HEK293 (cell line): ENCODE measurements around the gene GNAS.

Experiments used
- CTCF ChIP-seq: fragments of 450-650 bp; formaldehyde crosslinking; IDR thresholded peaks from 2 replicates; pipeline ENCODE4 v1.5.1; 2016; ENCODE audit warnings: missing biosample characterization, missing genetic modification characterization
- KLF9 ChIP-seq: fragments of 450-650 bp; formaldehyde crosslinking; IDR thresholded peaks from 2 replicates; pipeline ENCODE4 v1.5.1; 2016; ENCODE audit warnings: missing biosample characterization, missing genetic modification characterization, low read depth
- TCF7L2 ChIP-seq: IDR thresholded peaks from 2 replicates; pipeline ENCODE4 v1.6.1; 2011; ENCODE audit warnings: low read depth, mild to moderate bottlenecking, inconsistent platforms, low read length, moderate library complexity, borderline replicate concordance
- ZNF175 ChIP-seq: fragments of 450-650 bp; formaldehyde crosslinking; IDR thresholded peaks from 2 replicates; pipeline ENCODE4 v1.5.1; 2016; ENCODE audit warnings: missing biosample characterization, missing genetic modification characterization
- ZNF202 ChIP-seq: fragments of 450-650 bp; formaldehyde crosslinking; IDR thresholded peaks from 2 replicates; pipeline ENCODE4 v1.5.1; 2016; ENCODE audit warnings: missing biosample characterization, missing genetic modification characterization, borderline replicate concordance
- ZNF214 ChIP-seq: fragments of 450-650 bp; formaldehyde crosslinking; IDR thresholded peaks from 2 replicates; pipeline ENCODE4 v1.5.1; 2017; ENCODE audit warnings: missing biosample characterization, mild to moderate bottlenecking, missing genetic modification characterization, borderline replicate concordance
- ZNF24 ChIP-seq: fragments of 450-650 bp; formaldehyde crosslinking; IDR thresholded peaks from 2 replicates; pipeline ENCODE4 v1.5.1; 2016; ENCODE audit warnings: missing biosample characterization, missing genetic modification characterization
- ZNF274 ChIP-seq, 2 experiments: fragments of 200-500 bp in 1 of 2; fragments of 450-650 bp in 1 of 2; sonication (Bioruptor generic) in 1 of 2; formaldehyde crosslinking in 1 of 2; IDR thresholded peaks; 2 replicates each; pipeline versions ENCODE4 v1.5.1 to v1.6.1; 2014 to 2016; ENCODE audit warnings: borderline replicate concordance in 1 of 2, inconsistent platforms in 1 of 2, low read length in 1 of 2, missing biosample characterization in 1 of 2, missing genetic modification characterization in 1 of 2
- ZNF350 ChIP-seq: fragments of 450-650 bp; formaldehyde crosslinking; IDR thresholded peaks from 2 replicates; pipeline ENCODE4 v1.5.0; 2017; ENCODE audit warnings: missing biosample characterization, mild to moderate bottlenecking, missing genetic modification characterization
- ZNF37A ChIP-seq: fragments of 450-650 bp; IDR thresholded peaks from 2 replicates; pipeline ENCODE4 v1.5.1; 2018; ENCODE audit warnings: missing biosample characterization, missing genetic modification characterization
- ZNF777 ChIP-seq: fragments of 450-650 bp; formaldehyde crosslinking; IDR thresholded peaks from 2 replicates; pipeline ENCODE4 v1.5.1; 2017; ENCODE audit warnings: missing biosample characterization, missing genetic modification characterization, borderline replicate concordance
- ZNF837 ChIP-seq: fragments of 450-650 bp; formaldehyde crosslinking; IDR thresholded peaks from 2 replicates; pipeline ENCODE4 v1.5.1; 2016; ENCODE audit warnings: missing biosample characterization, missing genetic modification characterization

- no peak for TF ChIP-seq CTCF
- TF ChIP-seq ZNF37A (tag by site-specific recombination) = no peak
- TF ChIP-seq ZNF777 (tag by site-specific recombination) = no peak
- no peak for TF ChIP-seq ZNF350 (tag by site-specific recombination)
- TF ChIP-seq ZNF214 (tag by site-specific recombination) = no peak
- TF ChIP-seq TCF7L2 = no peak
- TF ChIP-seq ZNF24 (tag by site-specific recombination) = no peak
- TF ChIP-seq ZNF837 (tag by site-specific recombination) = no peak
- TF ChIP-seq ZNF274 (IDR thresholded peaks at IDR 0.05; ENCODE audit: low read length) = no peak
- no peak for TF ChIP-seq ZNF274 (tag by site-specific recombination; IDR thresholded peaks at IDR 0.05; ENCODE audit: borderline replicate concordance)
- no peak for TF ChIP-seq KLF9 (tag by site-specific recombination)
- no peak for TF ChIP-seq ZNF202 (tag by site-specific recombination)
- no peak for TF ChIP-seq ZNF175 (tag by site-specific recombination)
Observed at GRCh38 chr20:58822149-58822548, 30.4 kb upstream of the GNAS start.
